ENCODE results near the gene ELN.

Gene ELN

DNA sequence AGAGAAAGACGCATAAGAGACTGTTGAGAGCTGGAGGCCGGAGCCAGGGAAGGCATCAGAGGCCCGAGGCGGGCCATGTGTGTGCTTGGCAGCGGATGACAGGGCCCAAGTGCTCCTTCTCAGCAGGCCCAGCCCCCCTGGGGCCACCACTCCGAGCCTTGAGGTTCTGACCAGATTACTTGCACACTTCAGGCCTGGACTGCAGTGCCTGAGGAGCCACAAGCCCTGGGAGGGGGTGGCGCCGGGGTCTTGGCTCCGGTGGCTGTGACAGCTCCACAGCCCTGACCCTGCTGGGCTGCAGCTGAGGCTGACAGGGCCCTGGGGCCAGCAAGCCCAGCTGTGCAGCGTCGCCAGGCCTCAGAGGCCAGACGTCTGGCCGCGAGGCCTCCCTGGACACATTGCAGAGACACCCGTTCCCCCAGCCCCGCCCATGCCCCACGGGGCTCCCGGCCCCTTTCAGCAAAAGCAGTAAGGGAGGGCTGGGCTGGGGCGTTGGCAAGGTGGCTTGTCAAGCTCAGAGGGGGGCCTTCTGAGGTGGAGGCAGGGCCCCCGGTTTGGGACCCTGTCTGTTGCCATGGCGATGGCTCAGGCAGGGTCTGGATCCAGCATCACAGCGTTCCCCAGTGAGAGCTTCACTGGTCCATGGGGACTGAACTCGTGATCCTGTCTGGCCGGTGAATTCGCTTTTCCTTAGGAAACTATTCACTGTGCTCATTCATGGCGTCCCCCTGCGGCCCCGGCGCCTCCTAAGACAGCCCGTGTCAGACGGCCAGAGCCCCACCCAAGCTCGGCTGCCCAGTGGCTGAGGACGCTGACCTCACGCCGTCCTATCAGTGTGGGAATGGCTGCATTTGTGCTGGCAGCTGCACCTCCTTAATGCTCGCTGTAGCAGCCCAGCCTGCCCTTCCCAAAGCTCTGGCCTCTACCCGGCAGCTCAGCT lies 5.7 kb downstream of the ELN start:
- no peak for TF ChIP-seq CTCF (conservative IDR thresholded peaks at IDR 0.05; ENCODE audit: low read depth, low read length)
- DNase-seq (ENCODE audit: low read depth) = no peak
- H3K4me3 ChIP-seq (ENCODE audit: low read length) = no peak overlapping the region

DNA sequence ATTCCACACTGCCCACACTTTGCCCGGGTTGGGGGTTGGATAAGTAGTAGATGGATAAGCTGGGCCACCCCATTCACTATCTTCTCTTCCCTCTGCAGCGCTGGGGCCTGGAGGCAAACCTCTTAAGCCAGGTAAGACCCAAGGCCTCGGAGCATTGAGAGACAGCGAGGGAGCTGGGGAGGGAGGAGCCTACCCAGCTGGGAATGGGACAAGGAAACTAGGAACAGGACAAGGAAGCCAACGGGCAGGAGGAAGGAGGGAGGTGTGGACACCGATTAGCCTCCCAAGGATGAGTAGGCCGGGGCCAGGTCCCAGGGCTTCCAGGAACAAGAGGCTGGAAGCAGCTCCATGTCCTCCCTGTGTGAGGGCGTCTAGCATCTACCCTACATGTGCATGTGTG lies 9.6 kb downstream of the ELN start:
- no peak for DNase-seq (ENCODE audit: low read depth)
- no peak for TF ChIP-seq CTCF (conservative IDR thresholded peaks at IDR 0.05; ENCODE audit: low read depth, low read length)
- no peak overlapping the region for H3K4me3 ChIP-seq (ENCODE audit: low read length)

GRCh38 chr7:74038194-74038961 lies 10.4 kb downstream of the ELN start:
- no peak for TF ChIP-seq CTCF (conservative IDR thresholded peaks at IDR 0.05; ENCODE audit: low read depth, low read length)
- no peak for DNase-seq (ENCODE audit: low read depth)
- H3K4me3 ChIP-seq (ENCODE audit: low read length) = no peak overlapping the region

GRCh38 chr7:74039337-74039736 lies 11.4 kb downstream of the ELN start:
- no peak for DNase-seq (ENCODE audit: low read depth)
- TF ChIP-seq CTCF (conservative IDR thresholded peaks at IDR 0.05; ENCODE audit: low read depth, low read length) = no peak
- no peak overlapping the region for H3K4me3 ChIP-seq (ENCODE audit: low read length)

GRCh38 chr7:74040101-74040790 lies 12.3 kb downstream of the ELN start:
- no peak for DNase-seq (ENCODE audit: low read depth)
- no peak for TF ChIP-seq CTCF (conservative IDR thresholded peaks at IDR 0.05; ENCODE audit: low read depth, low read length)
- no peak overlapping the region for H3K4me3 ChIP-seq (ENCODE audit: low read length)

DNA sequence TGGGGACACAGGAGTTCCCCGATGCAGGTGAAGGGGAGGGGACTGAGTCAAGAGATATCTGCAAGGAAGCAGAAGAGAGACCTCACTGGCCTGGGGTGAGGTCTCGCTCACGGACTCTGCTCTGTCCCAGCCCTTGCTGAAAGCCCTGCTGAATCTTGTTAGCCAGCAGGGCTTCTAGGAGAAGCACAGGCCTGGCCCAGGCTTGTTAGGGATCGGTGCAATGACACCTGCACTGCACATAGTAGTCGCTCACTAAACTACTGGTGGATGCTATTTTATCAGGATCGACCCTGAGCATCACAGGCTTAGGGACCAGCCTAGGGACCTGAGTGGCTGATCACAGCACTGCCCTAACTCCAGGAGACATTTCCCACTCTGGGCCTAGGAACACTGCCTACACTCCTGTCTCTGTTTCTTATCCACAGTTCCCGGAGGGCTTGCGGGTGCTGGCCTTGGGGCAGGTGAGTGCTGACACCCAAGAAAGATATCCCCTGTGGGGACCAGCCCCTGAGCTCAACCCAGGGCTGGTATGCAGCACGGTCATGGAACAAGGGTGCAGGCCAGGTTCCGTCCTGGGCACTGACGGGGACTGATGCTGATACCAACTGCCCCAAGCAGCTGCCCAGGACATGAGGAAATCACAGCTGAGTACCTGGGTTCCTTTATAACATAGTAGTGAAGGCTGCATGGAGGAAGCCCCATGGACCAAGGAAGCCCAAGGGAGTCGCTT lies 13.0 kb downstream of the ELN start:
- no peak for DNase-seq (ENCODE audit: low read depth)
- TF ChIP-seq CTCF (conservative IDR thresholded peaks at IDR 0.05; ENCODE audit: low read depth, low read length) = no peak
- no peak overlapping the region for H3K4me3 ChIP-seq (ENCODE audit: low read length)
